ENCODE results near the gene EPHA6. TPM values are rescaled to one million over a fixed set of nuclear protein-coding genes. Genes with fewer than 3 reads are reported as not detected.

EPHA6 gene
- total RNA-seq, 2 experiments from 2014 or later = not detected

GRCh38 chr3:97763586-97764406 lies 949.4 kb downstream of the EPHA6 start:
- H3K9me3 Mint-ChIP-seq = no peaks in the 10 kb centered on the region
- H3K27ac Mint-ChIP-seq = peak overlapping the region; percentile 94
- H3K36me3 Mint-ChIP-seq = no peaks in the 10 kb centered on the region
- no peak for DNase-seq
- no peaks in the 10 kb centered on the region for H3K27me3 Mint-ChIP-seq
- H3K4me1 Mint-ChIP-seq = peaks cover 20% of the 10 kb centered on the region
- H3K4me3 Mint-ChIP-seq = peak overlapping the region; percentile 97

DNA sequence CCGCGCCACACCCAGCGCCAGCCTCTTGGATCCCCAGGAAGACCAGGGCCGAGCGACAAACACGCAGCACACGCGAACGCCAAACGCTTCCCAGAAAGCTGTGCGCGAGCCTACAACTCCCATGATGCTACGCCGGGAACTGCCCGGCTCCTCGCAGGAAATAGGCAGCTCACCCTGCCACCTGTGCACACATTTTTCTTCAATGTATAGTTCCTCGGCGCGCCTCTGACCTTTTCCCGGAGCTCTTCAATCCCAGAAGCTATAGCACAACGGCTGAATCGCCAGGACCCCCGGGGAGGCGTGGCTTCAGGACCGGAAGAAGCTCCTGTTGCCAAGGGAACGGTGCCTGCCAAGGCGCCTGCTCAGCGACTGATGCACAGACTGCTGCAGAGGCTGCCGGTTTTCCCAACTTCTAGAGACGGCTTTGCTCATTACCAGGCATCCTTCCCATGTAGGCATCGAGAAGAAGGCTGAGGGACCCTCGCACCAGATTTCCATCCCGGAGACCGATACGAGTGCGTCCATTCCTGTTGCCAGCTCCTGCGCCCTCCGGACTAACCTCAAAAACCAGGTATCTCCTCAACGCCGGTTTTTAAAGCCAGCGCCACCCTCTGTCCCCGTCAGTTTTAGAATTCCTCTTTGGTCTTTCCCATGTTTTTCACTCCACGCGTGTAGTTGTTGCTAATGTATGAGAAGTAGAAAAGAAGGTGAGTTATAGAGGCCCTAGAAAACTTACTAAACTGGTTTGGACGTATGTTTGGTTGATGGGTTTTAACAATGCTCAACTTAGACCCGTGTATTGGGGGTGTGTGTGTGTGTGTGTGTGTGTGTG lies 950.2 kb downstream of the EPHA6 start, which contains the start of gene ARL6:
TSS of gene ARL6 (plus strand) at position 352 of the 832 bp plus-strand sequence. CDS start 3,350 bp downstream, outside the sequence.
- Mint-ChIP-seq H3K4me3 (peak within 1 kb of the TSS; percentile 97), H3K27ac (peak within 1 kb of the TSS; percentile 94), H3K9me3 (no peaks in the 10 kb centered on the region), H3K4me1 (peaks cover 20% of the 10 kb centered on the region), H3K27me3 (no peaks in the 10 kb centered on the region), H3K36me3 (peaks cover 2% of the 10 kb centered on the region)
- peak; percentile 73 for DNase-seq

GRCh38 chr3:97765336-97765735 lies 950.9 kb downstream of the EPHA6 start:
- H3K4me1 Mint-ChIP-seq = peaks cover 20% of the 10 kb centered on the region
- no peaks in the 10 kb centered on the region for H3K27me3 Mint-ChIP-seq
- H3K27ac Mint-ChIP-seq = no peak overlapping the region
- H3K9me3 Mint-ChIP-seq = no peaks in the 10 kb centered on the region
- H3K36me3 Mint-ChIP-seq = peaks cover 8% of the 10 kb centered on the region
- DNase-seq = no peak
- peak overlapping the region; percentile 97 for H3K4me3 Mint-ChIP-seq

DNA sequence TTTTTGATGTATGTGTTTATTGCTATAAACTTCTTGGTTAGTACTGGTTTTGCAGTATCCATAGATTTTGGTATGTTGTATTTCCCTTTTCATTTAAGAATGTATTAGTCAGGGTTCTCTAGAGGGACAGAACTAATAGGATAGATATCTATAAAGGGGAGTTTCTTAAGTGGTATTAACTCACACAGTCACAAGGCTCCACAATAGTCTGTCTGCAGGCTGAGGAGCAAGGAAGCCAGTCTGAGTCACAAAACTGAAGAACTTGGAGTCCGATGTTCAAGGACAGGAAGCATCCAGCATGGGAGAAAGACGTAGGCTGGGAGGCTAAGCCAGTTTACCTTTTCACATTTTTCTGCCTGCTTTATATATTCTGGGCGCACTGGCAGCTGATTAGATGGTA lies 958.5 kb downstream of the EPHA6 start:
- Mint-ChIP-seq H3K27me3 (no peaks in the 10 kb centered on the region), H3K9me3 (no peaks in the 10 kb centered on the region), H3K4me3 (no peak overlapping the region), H3K36me3 (peaks cover 30% of the 10 kb centered on the region), H3K27ac (no peak overlapping the region), H3K4me1 (no peaks in the 10 kb centered on the region)
- DNase-seq = no peak

GRCh38 chr3:97778152-97778551 lies 963.8 kb downstream of the EPHA6 start:
- H3K4me3 Mint-ChIP-seq = no peak overlapping the region
- no peaks in the 10 kb centered on the region for H3K9me3 Mint-ChIP-seq
- peaks cover 3% of the 10 kb centered on the region for H3K36me3 Mint-ChIP-seq
- no peak overlapping the region for H3K27ac Mint-ChIP-seq
- no peak for DNase-seq
- H3K4me1 Mint-ChIP-seq = no peaks in the 10 kb centered on the region
- H3K27me3 Mint-ChIP-seq = no peaks in the 10 kb centered on the region

GRCh38 chr3:97793420-97794019 lies 979.1 kb downstream of the EPHA6 start:
- no peak for DNase-seq
- no peak overlapping the region for H3K27ac Mint-ChIP-seq
- no peaks in the 10 kb centered on the region for H3K9me3 Mint-ChIP-seq
- H3K36me3 Mint-ChIP-seq = no peaks in the 10 kb centered on the region
- no peak overlapping the region for H3K4me3 Mint-ChIP-seq
- no peaks in the 10 kb centered on the region for H3K4me1 Mint-ChIP-seq
- H3K27me3 Mint-ChIP-seq = no peaks in the 10 kb centered on the region

DNA sequence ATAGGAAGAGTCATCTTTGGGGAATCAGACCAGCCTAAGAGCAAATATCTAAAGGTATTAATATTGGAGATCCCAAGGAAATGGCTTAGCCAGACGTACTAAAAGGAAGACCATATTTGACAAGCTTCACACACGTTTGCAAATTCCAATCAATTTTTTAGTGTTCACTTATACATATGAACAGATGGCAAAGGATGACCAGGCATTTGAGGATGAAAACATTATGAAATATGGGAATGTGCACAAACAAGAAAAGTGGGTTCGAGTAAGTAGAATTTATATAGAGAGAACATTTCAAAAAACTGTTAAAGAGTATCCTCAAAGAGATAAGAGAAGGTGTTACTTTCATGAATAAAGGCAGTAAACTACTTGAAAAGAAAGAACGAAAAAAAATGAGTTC lies 981.6 kb downstream of the EPHA6 start:
- Mint-ChIP-seq H3K4me1 (no peaks in the 10 kb centered on the region), H3K9me3 (no peaks in the 10 kb centered on the region), H3K4me3 (no peak overlapping the region), H3K27me3 (no peaks in the 10 kb centered on the region), H3K27ac (no peak overlapping the region), H3K36me3 (no peaks in the 10 kb centered on the region)
- no peak for DNase-seq
